Heart left ventricle (tissue), 16 donors: Measurements from ENCODE around the gene ETF1. TPM values are rescaled to one million over a fixed set of nuclear protein-coding genes. Genes with fewer than 3 reads are reported as not detected.

Experiments
- ATAC-seq, 4 donors: fragments of 200-7000 bp; cut with Tn5 transposase; one replicate each; pipeline ENCODE4 v1.9.1; 2020 to 2022; ENCODE audit warnings: moderate library complexity in 4 of 4, mild to moderate bottlenecking in 3 of 4, moderate number of reproducible peaks in 1 of 4
- DNase-seq, 5 donors: peaks; one replicate each; pipeline ENCODE4 v3.0.0-alpha.2; 2020
- H3K27ac ChIP-seq, 12 donors: fragments of 200-600 bp; sonication (generic) in 4 of 12; one replicate each; pipeline versions ENCODE4 v1.5.0 to v1.8.0; 2016 to 2022; ENCODE audit warnings: mild to moderate bottlenecking in 2 of 12
- H3K27me3 ChIP-seq, 9 donors: fragments of 200-600 bp; sonication (generic) in 2 of 9; one replicate each; pipeline versions ENCODE4 v1.5.1 to v1.8.0; 2016 to 2022; ENCODE audit warnings: mild to moderate bottlenecking in 3 of 9
- H3K36me3 ChIP-seq, 9 donors: fragments of 200-600 bp; sonication (generic) in 2 of 9; one replicate each; pipeline versions ENCODE4 v1.5.0 to v1.8.0; 2018 to 2022; ENCODE audit warnings: mild to moderate bottlenecking in 2 of 9
- H3K4me1 ChIP-seq, 12 donors: fragments of 200-600 bp; sonication (generic) in 4 of 12; one replicate each; pipeline versions ENCODE4 v1.5.0 to v1.8.0; 2016 to 2022; ENCODE audit warnings: mild to moderate bottlenecking in 3 of 12
- H3K4me3 ChIP-seq, 12 donors: fragments of 200-600 bp; sonication (generic) in 4 of 12; one replicate each; pipeline versions ENCODE4 v1.5.0 to v1.8.0; 2017 to 2022; ENCODE audit warnings: mild to moderate bottlenecking in 9 of 12, moderate library complexity in 4 of 12
- H3K9me3 ChIP-seq, 12 donors: fragments of 200-600 bp; sonication (generic) in 4 of 12; one replicate each; pipeline versions ENCODE4 v1.5.0 to v1.8.0; 2016 to 2022; ENCODE audit warnings: mild to moderate bottlenecking in 1 of 12
- CTCF ChIP-seq, 12 donors: fragments of 200-600 bp; sonication (generic) in 4 of 12; IDR thresholded peaks; one replicate each; pipeline versions ENCODE4 v1.5.0 to v1.8.0; 2018 to 2022; ENCODE audit warnings: antibody characterized with exemption in 12 of 12, mild to moderate bottlenecking in 5 of 12
- POLR2A ChIP-seq, 2 donors: fragments of 450-650 bp; IDR thresholded peaks; one replicate each; pipeline ENCODE4 v1.6.1; 2017; ENCODE audit warnings: antibody characterized with exemption in 2 of 2, mild to moderate bottlenecking in 2 of 2, moderate library complexity in 2 of 2
- WGBS, 4 donors: extraction: QIAGEN DNeasy Blood & Tissue Kit in 2 of 4; methylation state at CpG; one replicate each; pipeline versions ENCODE4 v1.1.5 to v1.1.7; 2013 to 2018; 5-methylcytosine and 5-hydroxymethylcytosine counted together
- intact Hi-C, 10 donors: fragments of 100-400 bp; cut with DNase I; formaldehyde crosslinking; loops; one replicate each; pipeline versions ENCODE4 v1.11.1 to v1.14.2; 2022
- polyA plus RNA-seq, 2 donors: library from polyadenylated mRNA; stranded (reverse); fragments of 200-250 nt; gene quantifications; one replicate each; pipeline ENCODE4 v1.2.3, GENCODE V29; 2013
- total RNA-seq, 9 donors: library from RNA; depleted of rRNA in 2 of 9; stranded (reverse); fragments of >200 nt in 2 of 9; fragmentation: NEBNext Ultra II Directional in 3 of 9; extraction: Animal tissue kit (Norgen Biotek cat#: 25700) in 3 of 9; gene quantifications; one replicate each; pipeline versions ENCODE4 v1.1.0 to v1.2.4, GENCODE V29; 2016 to 2023
- donor health status: ischemic (EF 13 %, LVEDD 7.1; RV severe dilation, severe dysfunction).
- donor health status: healthy with polysubstance abuse.
- donor health status: DM: no; HTN: yes; CAD: no.
- donor health status: DM: no; HTN: no; CAD: no.
- donor health status: ischemic (EF 25% LVEDD 6.9; RV normal size, moderate dysfunction).
- donor health status: ischemic (EF 25% LVEDD 5.7; RV mildly dilated, moderate dysfunction).
- donor health status: healthy.
- donor health status: DM: yes; HTN: yes; CAD: no.
- donor health status: ischemic (EF 35%, LVEDD 5.7; RV mildly dilated, moderate dysfunction).
- donor health status: nonischemic (EF 11% LVEDD 7.7; RV severe dilation, severe dysfunction).
- donor health status: DM: yes; HTN: yes; CAD: no.
- donor health status: PGD.
- donor health status: ischemic (EF 29% LVEDD 5.4; RV normal size, mild dysfunction).
- donor health status: nonischemic (EF 23%, LVEDD 6.1; RV moderate dilation, normal function).

ETF1 gene
- total and polyA plus RNA-seq, 11 donors = 19.0 to 116 (median 81.8) TPM

- peaks cover 0 to 18% (median 0%) of the 10 kb centered on the region in 9 donors for H3K27me3 ChIP-seq
- H3K27ac ChIP-seq = peak overlapping the region in 9 of 12 donors; percentile 19 to 75 (median 60)
- 22 to 32% (median 27%) methylated on average over 10 of the region's 10 CpGs for WGBS, 4 donors
- H3K9me3 ChIP-seq = no peaks in the 10 kb centered on the region
- DNase-seq = no peak
- intact Hi-C loops = loop anchor here in 5 of 10 donors (1.0 to 2.0 kb wide), 2 partner anchors 28 kb away; partner anchors contain the start of gene EGR1 (in 3 of the 5)
- TF ChIP-seq POLR2A (IDR thresholded peaks at IDR 0.05) = no peak
- no peak for TF ChIP-seq CTCF (IDR thresholded peaks at IDR 0.05)
- ATAC-seq = peak in 1 of 4 donors; percentile 3
- peak overlapping the region; percentile 24 to 73 (median 60) for H3K4me3 ChIP-seq
- no peaks in the 10 kb centered on the region for H3K36me3 ChIP-seq
- H3K4me1 ChIP-seq = peaks cover 0 to 36% (median 19%) of the 10 kb centered on the region in 12 donors
Observed at GRCh38 chr5:138492560-138493045, 50.4 kb downstream of the ETF1 start.

GRCh38 chr5:138491669-138492559, 51.1 kb downstream of the ETF1 start:
- Histone ChIP-seq H3K36me3 (no peaks in the 10 kb centered on the region), H3K27me3 (peaks cover 0 to 18% (median 0%) of the 10 kb centered on the region in 9 donors), H3K4me1 (peaks cover 0 to 36% (median 19%) of the 10 kb centered on the region in 12 donors), H3K9me3 (no peaks in the 10 kb centered on the region), H3K4me3 (peak overlapping the region; percentile 24 to 73 (median 60)), H3K27ac (peak overlapping the region in 10 of 12 donors; percentile 19 to 75 (median 59))
- TF ChIP-seq POLR2A (IDR thresholded peaks at IDR 0.05) = no peak
- TF ChIP-seq CTCF (IDR thresholded peaks at IDR 0.05) = no peak
- ATAC-seq (peak; percentile 97 to 99 (median 98)), DNase-seq (peak; percentile 93 to 96 (median 94))
- 2 to 6% (median 3%) methylated on average over 44 to 93 of the region's 93 CpGs for WGBS, 4 donors
- intact Hi-C loops = loop anchor here in 6 of 10 donors (1.0 to 2.0 kb wide), 3 partner anchors 24 to 28 kb away; partner anchors contain the start of gene EGR1 (in 4 of the 6)

GRCh38 chr5:138491284-138491648, 51.8 kb downstream of the ETF1 start:
- DNase-seq (no peak), ATAC-seq (no peak)
- Histone ChIP-seq H3K4me3 (peak overlapping the region in 11 of 12 donors; percentile 50 to 73 (median 61)), H3K27me3 (peaks cover 0 to 18% (median 0%) of the 10 kb centered on the region in 9 donors), H3K9me3 (no peaks in the 10 kb centered on the region), H3K36me3 (no peaks in the 10 kb centered on the region), H3K27ac (peak overlapping the region in 2 of 12 donors; percentile 7 to 32), H3K4me1 (peaks cover 0 to 40% (median 19%) of the 10 kb centered on the region in 12 donors)
- 50 to 59% (median 55%) methylated on average over 11 of the region's 11 CpGs for WGBS, 4 donors
- TF ChIP-seq CTCF (IDR thresholded peaks at IDR 0.05) = no peak
- no peak for TF ChIP-seq POLR2A (IDR thresholded peaks at IDR 0.05)
- intact Hi-C loops = loop anchor here in 2 of 10 donors (1.0 to 2.0 kb wide), 2 partner anchors 23 to 26 kb away; partner anchors contain the start of gene EGR1 (in 1 of the 2)
